A673 (cell line): Measurements from ENCODE around the gene H3-3A. TPM values are rescaled to one million over a fixed set of nuclear protein-coding genes. Genes with fewer than 3 reads are reported as not detected.

Experiments used
- BruUV-seq: library from RNA; stranded (reverse); fragments of 400-500 nt; replicated peaks from 2 replicates; lab custom pipeline; 2021; lab: Mats Ljungman, UMichigan
- CTCF ChIA-PET: fragments of 300-600 bp; sonication (Branson Sonifier 250); formaldehyde crosslinking; loops from one replicate; lab custom pipeline; 2022; ENCODE audit warnings: antibody characterized with exemption; lab: Charles Lee
- POLR2A ChIA-PET: fragments of 300-600 bp; sonication (Branson Sonifier 250); formaldehyde crosslinking; loops from one replicate; lab custom pipeline; 2022; ENCODE audit warnings: antibody characterized with exemption; ENCODE audit not compliant: low non-redundant PET; lab: Charles Lee
- DNase-seq: peaks from one replicate; pipeline ENCODE4 v3.0.0-alpha.2; 2015; ENCODE audit warnings: low spot score
- H3K27ac ChIP-seq: fragments of 200-600 bp; sonication (generic); 2 replicates; pipeline ENCODE4 v1.5.1; 2016; ENCODE audit warnings: mixed run types, low read depth, mild to moderate bottlenecking, mixed read lengths, antibody characterized with exemption, low read length; ENCODE audit not compliant: poor library complexity, severe bottlenecking
- H3K27me3 ChIP-seq: fragments of 200-600 bp; sonication (generic); replicated peaks from 2 replicates; pipeline ENCODE4 v1.6.1; 2017; ENCODE audit warnings: mixed run types, low read depth, mild to moderate bottlenecking, mixed read lengths, antibody characterized with exemption, low read length; ENCODE audit not compliant: insufficient read depth, poor library complexity
- H3K36me3 ChIP-seq: fragments of 200-600 bp; sonication (generic); 2 replicates; pipeline ENCODE4 v1.6.1; 2016; ENCODE audit warnings: mixed run types, mild to moderate bottlenecking, mixed read lengths, antibody characterized with exemption, low read length; ENCODE audit not compliant: insufficient read depth, poor library complexity, severe bottlenecking
- H3K4me1 ChIP-seq: fragments of 200-600 bp; sonication (generic); 2 replicates; pipeline ENCODE4 v1.6.1; 2017; ENCODE audit warnings: mixed run types, mild to moderate bottlenecking, mixed read lengths, antibody characterized with exemption, low read length; ENCODE audit not compliant: insufficient read depth, poor library complexity, severe bottlenecking
- H3K4me3 ChIP-seq: fragments of 200-600 bp; sonication (generic); 2 replicates; pipeline ENCODE4 v1.5.1; 2016; ENCODE audit warnings: low read depth, mixed run types, mild to moderate bottlenecking, mixed read lengths, low read length; ENCODE audit not compliant: poor library complexity, severe bottlenecking
- H3K9me3 ChIP-seq: fragments of 200-600 bp; sonication (generic); 2 replicates; pipeline ENCODE4 v1.6.1; 2016; ENCODE audit warnings: mixed run types, low read depth, mild to moderate bottlenecking, mixed read lengths, antibody characterized with exemption, low read length; ENCODE audit not compliant: poor library complexity, severe bottlenecking
- EZH2 ChIP-seq: fragments of 200-600 bp; sonication (generic); IDR thresholded peaks from 2 replicates; pipeline ENCODE4 v1.6.1; 2017; ENCODE audit warnings: borderline replicate concordance, low read depth, mild to moderate bottlenecking, mixed read lengths, antibody characterized with exemption, low read length; ENCODE audit not compliant: poor library complexity, severe bottlenecking
- intact Hi-C: fragments of 100-400 bp; cut with micrococcal nuclease; formaldehyde crosslinking; loops from one replicate; pipeline ENCODE4 v1.10.0; 2022; ENCODE audit not compliant: unreplicated experiment
- total RNA-seq: library from RNA; stranded (reverse); gene quantifications from 2 replicates; pipeline ENCODE4 v1.2.3, GENCODE V29; 2021
- TF ChIP-seq, protein P1 (sequence below): fragments of 300-800, 200-600 bp; sonication (generic); conservative IDR thresholded peaks from 2 replicates; pipeline ENCODE4 v1.5.1; 2017; ENCODE audit warnings: low read depth, mild to moderate bottlenecking, antibody characterized with exemption, low read length, moderate library complexity, mixed read lengths

H3-3A gene
- total RNA-seq, 1 experiment from 2014 or later: 638 TPM

DNA sequence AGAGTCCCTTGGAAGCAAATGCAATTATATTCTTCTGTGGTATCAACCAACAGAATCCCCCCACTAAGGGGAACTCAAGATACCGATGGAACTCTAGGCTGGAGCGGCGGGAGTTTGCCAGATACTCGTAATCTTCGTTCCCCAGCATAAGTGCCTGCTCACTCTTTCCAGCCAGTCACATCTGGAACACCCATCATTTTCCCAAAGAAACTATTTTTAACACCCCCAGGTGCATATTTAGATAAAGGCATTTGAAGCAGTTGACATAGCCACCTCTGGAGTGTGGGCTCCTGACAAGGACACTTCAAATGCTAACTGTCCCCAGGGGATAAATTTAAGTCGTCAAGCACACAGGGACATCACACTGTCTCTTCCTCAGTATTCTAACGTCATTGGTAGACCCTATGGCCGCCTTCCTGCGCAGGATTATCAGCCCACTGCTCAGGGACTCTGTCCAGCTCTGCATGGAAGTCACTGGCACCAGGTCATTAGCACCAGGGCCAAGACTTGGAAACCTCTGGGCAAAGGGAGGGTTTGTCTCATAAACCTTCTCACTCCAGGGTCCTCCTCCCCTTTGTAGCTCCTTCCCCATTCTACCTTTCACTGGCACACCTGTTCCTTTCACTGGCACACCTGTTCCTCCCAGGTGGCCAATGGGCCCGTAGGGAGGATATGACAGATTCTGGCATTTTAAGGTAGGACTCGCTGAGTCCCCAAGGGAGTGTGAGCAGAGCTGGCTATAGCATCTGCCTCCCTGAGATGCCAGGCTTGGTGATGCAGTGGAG is 48.8 kb downstream of the H3-3A start:
- no peaks in the 10 kb centered on the region for H3K9me3 ChIP-seq
- CTCF ChIA-PET: interaction anchor here (0.9 kb wide), 2 partner anchors 9 to 47 kb away, joined by 3 to 4 read pairs; no protein-coding TSS in a partner anchor
- TF ChIP-seq EZH2: no peak
- TF ChIP-seq, protein P1, sequence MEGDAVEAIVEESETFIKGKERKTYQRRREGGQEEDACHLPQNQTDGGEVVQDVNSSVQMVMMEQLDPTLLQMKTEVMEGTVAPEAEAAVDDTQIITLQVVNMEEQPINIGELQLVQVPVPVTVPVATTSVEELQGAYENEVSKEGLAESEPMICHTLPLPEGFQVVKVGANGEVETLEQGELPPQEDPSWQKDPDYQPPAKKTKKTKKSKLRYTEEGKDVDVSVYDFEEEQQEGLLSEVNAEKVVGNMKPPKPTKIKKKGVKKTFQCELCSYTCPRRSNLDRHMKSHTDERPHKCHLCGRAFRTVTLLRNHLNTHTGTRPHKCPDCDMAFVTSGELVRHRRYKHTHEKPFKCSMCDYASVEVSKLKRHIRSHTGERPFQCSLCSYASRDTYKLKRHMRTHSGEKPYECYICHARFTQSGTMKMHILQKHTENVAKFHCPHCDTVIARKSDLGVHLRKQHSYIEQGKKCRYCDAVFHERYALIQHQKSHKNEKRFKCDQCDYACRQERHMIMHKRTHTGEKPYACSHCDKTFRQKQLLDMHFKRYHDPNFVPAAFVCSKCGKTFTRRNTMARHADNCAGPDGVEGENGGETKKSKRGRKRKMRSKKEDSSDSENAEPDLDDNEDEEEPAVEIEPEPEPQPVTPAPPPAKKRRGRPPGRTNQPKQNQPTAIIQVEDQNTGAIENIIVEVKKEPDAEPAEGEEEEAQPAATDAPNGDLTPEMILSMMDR: no peak
- peak overlapping the region; percentile 76 for H3K4me3 ChIP-seq
- intact Hi-C loops: loop anchor here (2.0 kb wide), 1 partner anchor 48 kb away; the partner anchor contains the start of gene H3-3A
- no TSS peak for BruUV-seq
- H3K36me3 ChIP-seq: no peaks in the 10 kb centered on the region
- H3K27me3 ChIP-seq: no peaks in the 10 kb centered on the region
- DNase-seq: no peak
- POLR2A ChIA-PET: no interaction called here
- H3K4me1 ChIP-seq: peaks cover 32% of the 10 kb centered on the region
- peak overlapping the region; percentile 95 for H3K27ac ChIP-seq

DNA sequence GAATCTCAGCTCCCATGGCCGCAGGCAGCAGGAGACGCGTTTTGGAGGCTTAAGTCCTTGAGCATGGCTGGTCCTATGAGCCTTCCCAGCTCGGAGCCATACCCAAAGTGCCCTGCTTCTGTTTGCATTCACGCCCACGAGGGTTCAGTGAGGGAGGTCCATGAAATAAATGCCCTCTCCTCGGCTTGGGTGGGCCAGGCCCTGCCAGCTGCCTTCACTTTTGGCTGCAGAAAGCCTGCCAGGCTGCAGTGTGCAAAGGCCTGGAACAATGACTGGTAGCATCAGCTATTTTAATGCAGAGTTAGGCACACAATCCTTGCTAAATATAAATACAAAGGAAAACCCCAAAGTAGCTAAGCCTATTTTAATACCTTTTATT is 49.4 kb downstream of the H3-3A start:
- H3K4me3 ChIP-seq: no peak overlapping the region
- H3K4me1 ChIP-seq: peaks cover 32% of the 10 kb centered on the region
- intact Hi-C loops: loop anchor here (2.0 kb wide), 1 partner anchor 49 kb away; the partner anchor contains the start of gene H3-3A
- H3K27me3 ChIP-seq: no peaks in the 10 kb centered on the region
- no TSS peak for BruUV-seq
- H3K9me3 ChIP-seq: no peaks in the 10 kb centered on the region
- TF ChIP-seq, protein P1: no peak
- no peak for TF ChIP-seq EZH2
- no peaks in the 10 kb centered on the region for H3K36me3 ChIP-seq
- no peak for DNase-seq
- no peak overlapping the region for H3K27ac ChIP-seq
- POLR2A ChIA-PET: no interaction called here
- CTCF ChIA-PET: interaction anchor here (0.9 kb wide), 1 partner anchor 9 kb away, joined by 3 read pairs; no protein-coding TSS in a partner anchor

DNA sequence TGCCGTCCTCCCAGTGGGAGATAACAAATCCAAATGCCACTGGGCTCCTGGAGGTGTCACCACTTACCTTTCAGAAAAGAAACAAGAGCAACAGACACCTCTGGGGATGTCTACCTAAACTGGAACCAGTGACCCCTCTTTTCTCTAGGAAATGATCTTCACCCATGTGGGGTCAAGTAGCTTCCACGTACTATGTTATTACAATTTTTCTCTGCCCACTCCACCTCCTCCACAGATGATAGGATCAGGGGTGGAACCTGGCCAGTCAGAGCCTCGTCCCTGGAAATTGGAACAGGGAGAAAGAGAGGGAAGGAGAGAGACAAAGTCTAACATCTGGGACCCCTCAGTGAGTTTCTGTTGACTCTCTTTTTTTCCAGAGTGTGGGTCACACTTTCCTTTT is 50.1 kb downstream of the H3-3A start:
- intact Hi-C loops: no loop called here
- H3K36me3 ChIP-seq: no peaks in the 10 kb centered on the region
- peaks cover 27% of the 10 kb centered on the region for H3K4me1 ChIP-seq
- H3K9me3 ChIP-seq: no peaks in the 10 kb centered on the region
- no peak overlapping the region for H3K27ac ChIP-seq
- no TSS peak for BruUV-seq
- CTCF ChIA-PET: no interaction called here
- POLR2A ChIA-PET: no interaction called here
- no peak overlapping the region for H3K4me3 ChIP-seq
- H3K27me3 ChIP-seq: no peaks in the 10 kb centered on the region
- no peak for DNase-seq
- no peak for TF ChIP-seq EZH2
- TF ChIP-seq, protein P1: no peak
